Neural progenitor cell (in vitro differentiated cells): ENCODE data around the gene PIK3CG.

ENCODE experiments used
- EZH2phosphoT487 ChIP-seq: fragments of 200-600 bp; sonication (generic); IDR thresholded peaks from 2 replicates; pipeline ENCODE4 v1.6.1; 2017; ENCODE audit warnings: antibody characterized with exemption
- TF ChIP-seq, protein P1 (sequence below): fragments of 200-600 bp; sonication (generic); IDR thresholded peaks from 2 replicates; pipeline ENCODE4 v1.5.1; 2017; ENCODE audit warnings: antibody characterized with exemption, mild to moderate bottlenecking

DNA sequence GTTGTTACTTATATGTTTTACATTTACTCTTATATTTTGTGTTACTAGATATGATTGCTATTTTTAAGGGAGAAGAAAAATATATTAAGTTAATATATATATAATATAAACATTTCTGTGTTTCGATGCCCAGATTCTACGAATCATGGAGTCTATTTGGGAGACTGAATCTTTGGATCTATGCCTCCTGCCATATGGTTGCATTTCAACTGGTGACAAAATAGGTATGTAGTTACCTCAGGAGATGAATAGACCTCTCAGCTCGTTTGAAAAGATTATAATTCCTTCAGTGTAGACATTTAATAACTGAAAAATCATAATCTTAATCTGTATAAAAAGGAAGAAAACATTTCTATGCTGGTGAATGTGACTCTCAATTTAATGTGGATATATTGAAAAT, 16.9 kb downstream of the PIK3CG start:
- TF ChIP-seq, protein P1, sequence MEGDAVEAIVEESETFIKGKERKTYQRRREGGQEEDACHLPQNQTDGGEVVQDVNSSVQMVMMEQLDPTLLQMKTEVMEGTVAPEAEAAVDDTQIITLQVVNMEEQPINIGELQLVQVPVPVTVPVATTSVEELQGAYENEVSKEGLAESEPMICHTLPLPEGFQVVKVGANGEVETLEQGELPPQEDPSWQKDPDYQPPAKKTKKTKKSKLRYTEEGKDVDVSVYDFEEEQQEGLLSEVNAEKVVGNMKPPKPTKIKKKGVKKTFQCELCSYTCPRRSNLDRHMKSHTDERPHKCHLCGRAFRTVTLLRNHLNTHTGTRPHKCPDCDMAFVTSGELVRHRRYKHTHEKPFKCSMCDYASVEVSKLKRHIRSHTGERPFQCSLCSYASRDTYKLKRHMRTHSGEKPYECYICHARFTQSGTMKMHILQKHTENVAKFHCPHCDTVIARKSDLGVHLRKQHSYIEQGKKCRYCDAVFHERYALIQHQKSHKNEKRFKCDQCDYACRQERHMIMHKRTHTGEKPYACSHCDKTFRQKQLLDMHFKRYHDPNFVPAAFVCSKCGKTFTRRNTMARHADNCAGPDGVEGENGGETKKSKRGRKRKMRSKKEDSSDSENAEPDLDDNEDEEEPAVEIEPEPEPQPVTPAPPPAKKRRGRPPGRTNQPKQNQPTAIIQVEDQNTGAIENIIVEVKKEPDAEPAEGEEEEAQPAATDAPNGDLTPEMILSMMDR = no peak
- TF ChIP-seq EZH2phosphoT487 = no peak
